ENCODE measurements around the gene ANKRD1.

DNA sequence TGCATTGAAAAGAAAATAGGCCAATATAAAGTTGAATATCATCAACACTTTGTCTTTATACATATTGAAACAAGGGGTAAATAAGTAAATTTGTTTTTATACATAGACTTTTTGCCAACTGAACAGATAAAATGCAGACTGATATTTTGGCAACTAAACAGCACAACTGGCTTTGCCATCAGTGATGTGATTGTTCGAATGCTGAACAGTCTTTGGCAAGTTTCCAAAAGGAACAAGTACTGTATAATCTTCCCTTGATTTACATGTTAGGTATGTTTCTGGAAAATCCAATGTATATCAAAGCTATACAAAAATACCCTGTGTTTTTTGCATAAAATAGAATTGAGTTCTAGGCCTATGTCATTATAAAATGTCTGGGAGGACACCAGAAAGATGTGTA lies 18.2 kb upstream of the ANKRD1 start:
- TF ChIP-seq EZH2 (IDR thresholded peaks at IDR 0.05; ENCODE audit: borderline replicate concordance, low read depth, low read length, severe bottlenecking), result no peak
- TF ChIP-seq, protein P1, sequence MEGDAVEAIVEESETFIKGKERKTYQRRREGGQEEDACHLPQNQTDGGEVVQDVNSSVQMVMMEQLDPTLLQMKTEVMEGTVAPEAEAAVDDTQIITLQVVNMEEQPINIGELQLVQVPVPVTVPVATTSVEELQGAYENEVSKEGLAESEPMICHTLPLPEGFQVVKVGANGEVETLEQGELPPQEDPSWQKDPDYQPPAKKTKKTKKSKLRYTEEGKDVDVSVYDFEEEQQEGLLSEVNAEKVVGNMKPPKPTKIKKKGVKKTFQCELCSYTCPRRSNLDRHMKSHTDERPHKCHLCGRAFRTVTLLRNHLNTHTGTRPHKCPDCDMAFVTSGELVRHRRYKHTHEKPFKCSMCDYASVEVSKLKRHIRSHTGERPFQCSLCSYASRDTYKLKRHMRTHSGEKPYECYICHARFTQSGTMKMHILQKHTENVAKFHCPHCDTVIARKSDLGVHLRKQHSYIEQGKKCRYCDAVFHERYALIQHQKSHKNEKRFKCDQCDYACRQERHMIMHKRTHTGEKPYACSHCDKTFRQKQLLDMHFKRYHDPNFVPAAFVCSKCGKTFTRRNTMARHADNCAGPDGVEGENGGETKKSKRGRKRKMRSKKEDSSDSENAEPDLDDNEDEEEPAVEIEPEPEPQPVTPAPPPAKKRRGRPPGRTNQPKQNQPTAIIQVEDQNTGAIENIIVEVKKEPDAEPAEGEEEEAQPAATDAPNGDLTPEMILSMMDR (IDR thresholded peaks at IDR 0.05; ENCODE audit: borderline replicate concordance, extremely low read depth, low read length, poor library complexity, severe bottlenecking), result no peak
